DMS114 treated with DMSO at 0.1 percent for 48 hours (cell line): ENCODE results near the gene CALN1.
"Not testable (repeated sequence)": the region's sequence is repeated elsewhere in the genome, so short reads cannot be mapped to it uniquely, and the experiment has no call there.

Experiments
- DNase-seq: peaks from one replicate; lab custom pipeline; 2025; ENCODE audit not compliant: unreplicated experiment; lab: John Stamatoyannopoulos, UW

CALN1 gene

DNA sequence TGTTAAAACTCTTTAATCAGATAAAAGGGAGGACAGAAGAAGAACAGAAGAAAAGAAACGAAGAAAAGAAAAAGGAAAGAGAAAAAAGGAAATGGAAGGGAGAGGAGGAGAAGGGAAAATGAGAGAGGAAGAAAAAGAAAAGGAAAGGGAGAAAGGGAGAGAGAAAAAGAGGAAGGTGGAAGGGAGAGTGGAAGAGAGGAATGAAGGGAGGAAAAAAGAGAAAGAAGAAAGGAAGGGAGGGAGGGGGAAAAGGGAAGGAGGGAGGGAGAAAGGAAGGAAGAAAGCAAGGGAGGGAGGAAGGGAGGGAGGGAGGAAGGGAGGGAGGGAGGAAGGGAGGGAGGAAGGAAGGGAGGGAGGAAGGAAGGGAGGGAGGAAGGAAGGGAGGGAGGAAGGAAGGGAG, 305.7 kb downstream of the CALN1 start:
- no peak for DNase-seq

GRCh38 chr7:72101444-72101843, 310.7 kb downstream of the CALN1 start:
- DNase-seq, result no peak

DNA sequence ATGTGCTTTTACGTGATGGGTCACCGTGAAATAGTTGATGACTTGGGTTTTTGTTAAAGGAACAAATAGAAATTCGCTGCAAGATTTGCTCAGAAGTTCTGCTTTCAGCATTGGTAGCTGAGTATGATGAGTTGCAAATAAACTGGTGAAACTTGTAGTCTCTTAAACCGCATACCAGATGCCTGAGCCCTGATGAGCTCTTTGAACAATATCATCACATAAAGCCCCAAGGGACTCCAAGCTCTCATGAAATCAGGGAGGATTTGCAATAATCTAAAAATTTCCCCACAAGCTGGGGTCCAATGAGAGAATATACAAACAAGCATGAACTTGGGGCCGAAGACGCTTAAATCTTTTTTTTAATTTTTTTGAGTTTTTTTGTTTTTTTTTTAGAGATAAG, 312.4 kb downstream of the CALN1 start:
- no peak for DNase-seq

DNA sequence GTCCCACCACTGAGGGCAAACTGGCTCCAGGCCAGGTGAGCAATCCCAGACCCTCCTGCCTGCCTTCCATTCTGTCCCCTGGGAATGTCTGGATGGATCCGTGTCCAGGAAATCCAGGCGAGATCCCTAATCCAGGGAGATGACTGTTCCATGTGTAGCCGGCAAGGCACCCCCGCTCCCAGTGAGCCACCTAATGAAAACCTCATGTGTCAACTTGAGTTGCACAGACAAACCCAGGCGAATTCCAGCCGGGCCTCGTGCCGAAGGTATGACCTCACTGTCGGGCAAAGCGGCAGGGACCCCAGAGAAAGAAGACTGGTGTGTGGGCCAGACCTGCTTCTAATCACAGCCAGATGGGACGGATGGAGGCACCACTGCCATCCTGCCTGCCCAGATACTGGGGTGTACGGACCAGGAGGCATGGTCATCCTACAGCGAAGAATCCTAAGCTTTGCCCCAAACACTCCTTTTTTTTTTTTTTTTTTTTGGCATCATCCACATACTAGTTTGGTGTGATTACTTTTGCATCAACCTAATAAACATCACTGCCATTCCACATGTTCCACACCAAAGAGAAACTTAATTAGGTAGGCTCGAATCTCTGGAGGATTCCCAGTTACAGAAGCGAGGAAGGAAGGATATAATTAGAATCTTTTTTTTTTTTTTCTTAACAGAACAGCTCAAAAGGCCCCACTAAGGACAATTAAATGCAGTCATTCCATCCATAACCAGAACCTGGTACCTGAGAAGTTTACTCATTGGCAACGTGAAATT, 313.1 kb downstream of the CALN1 start:
- DNase-seq, result no peak

DNA sequence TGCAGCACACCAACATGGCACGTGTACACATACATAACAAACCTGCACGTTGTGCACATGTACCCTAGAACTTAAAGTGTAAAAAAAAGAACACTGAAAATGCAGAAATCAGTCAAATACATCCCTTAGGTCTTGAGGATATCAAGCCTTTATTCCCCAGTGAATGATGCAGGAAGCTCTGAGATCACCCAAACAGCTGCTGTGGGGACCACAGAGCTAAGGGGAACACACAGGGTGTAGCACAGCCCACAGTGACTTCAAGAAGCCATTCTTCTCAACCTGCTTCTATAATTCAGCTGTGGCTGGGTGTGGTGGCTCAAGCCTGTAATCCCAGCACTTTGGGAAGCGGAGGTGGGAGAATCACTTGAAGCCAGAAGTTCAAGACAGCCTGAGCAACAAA, 314.9 kb downstream of the CALN1 start:
- no peak for DNase-seq

- no peak for DNase-seq
Measured at GRCh38 chr7:72092769-72093168, 319.4 kb downstream of the CALN1 start.

DNA sequence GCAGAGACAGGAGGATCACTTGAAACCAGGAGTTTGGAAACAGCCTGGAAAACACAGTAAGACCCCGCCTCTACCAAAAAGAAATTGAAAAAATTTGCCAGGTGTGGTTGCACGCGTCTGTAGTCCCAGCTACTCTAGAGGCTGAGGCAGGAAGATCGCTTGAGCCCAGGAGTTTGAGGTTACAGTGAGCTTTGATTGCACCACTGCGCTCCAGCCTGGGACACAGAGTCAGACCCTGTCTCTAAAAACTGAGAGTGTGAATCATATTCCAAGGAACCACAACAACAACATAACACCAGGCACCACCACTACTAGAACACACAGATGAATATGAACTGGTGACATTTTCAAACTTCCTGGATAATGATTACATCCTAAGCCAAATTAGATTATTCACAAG, 324.2 kb downstream of the CALN1 start:
- no peak for DNase-seq

- DNase-seq, result no peak
Measured at GRCh38 chr7:72080865-72081510, 331.1 kb downstream of the CALN1 start.

DNA sequence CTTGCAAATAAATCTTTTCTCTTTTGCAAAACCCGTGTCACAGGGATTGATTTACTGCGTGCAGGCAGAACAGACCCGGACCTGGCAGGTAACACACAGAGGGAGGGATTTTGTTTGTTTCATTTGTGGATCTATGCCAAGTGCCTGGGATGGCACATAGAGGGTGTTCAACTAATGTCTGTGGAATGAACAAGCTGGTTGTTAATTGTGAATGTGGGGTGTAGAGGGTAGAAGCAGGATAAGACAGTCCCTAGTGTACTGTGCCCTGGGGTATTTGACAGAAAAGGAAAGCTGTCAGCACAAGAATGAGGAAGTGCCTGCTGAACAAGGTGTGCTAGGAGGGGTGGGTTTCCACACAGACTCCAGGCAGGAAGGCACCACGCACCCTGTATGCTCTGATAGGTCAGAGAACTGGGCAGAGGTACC, 331.8 kb downstream of the CALN1 start:
- no peak for DNase-seq

GRCh38 chr7:72078856-72079255, 333.3 kb downstream of the CALN1 start:
- DNase-seq, result no peak

GRCh38 chr7:72078301-72078700, 333.8 kb downstream of the CALN1 start:
- DNase-seq, result no peak

- no peak for DNase-seq
Measured at GRCh38 chr7:72077786-72078185, 334.4 kb downstream of the CALN1 start.

GRCh38 chr7:72072901-72073300, 339.2 kb downstream of the CALN1 start:
- DNase-seq, result no peak

DNA sequence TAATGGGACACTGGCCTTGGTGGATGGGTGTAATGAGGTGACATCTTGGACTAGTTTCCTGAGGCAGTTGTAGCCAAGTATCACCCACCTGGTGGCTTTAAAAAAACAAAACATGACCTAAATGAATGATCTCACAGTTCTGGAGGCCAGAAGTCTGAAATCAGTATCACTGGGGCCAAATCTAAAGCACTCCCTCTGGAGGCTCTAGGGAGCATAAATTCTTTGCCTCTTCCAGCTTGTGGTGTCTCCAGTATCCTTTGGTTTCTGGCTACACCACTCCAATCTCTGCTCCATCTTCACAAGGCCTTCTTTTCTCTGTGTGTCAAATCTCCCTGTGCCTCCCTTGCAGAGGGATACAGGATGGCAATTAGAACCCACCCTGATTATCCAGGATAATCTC, 342.9 kb downstream of the CALN1 start:
- DNase-seq, result no peak

DNA sequence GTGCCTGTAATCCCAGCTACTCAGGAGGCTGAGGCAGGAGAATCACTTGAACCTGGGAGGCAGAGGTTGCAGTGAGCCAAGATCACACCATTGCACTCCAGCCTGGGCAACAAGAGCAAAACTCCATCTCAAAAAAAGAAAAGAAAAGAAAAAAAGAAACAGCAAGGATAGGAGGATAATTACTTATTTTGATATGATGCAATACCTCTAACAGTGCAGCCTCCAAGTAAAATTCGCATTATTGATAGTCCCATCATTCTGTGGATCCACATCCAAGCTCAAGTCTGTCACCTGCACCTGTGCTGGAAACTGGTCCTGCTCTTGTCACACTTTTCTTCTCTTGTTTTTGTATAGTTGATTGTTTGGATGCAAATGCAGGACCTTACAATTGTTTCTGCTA, 346.4 kb downstream of the CALN1 start:
- not testable (repeated sequence) for DNase-seq

- DNase-seq, result no peak
Measured at GRCh38 chr7:72064916-72065315, 347.2 kb downstream of the CALN1 start.

DNA sequence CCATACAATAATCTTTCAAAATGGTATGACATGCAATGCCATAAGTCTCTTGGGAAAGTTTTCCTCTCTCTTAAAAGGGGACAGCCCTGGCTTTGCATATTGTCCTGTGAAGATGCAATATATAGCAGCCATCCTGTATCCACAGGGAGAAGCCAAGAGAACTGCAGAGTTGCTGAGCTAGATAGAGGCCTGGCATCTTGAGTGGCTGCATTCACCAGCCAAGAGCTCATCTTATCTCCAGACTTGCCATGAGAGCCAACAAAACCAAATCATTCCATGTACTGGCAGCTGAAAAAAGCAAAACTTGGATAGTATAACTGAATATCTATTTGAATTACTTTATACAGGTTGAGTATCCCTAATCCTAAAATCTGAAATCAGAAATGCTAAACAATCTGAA, 348.8 kb downstream of the CALN1 start:
- no peak for DNase-seq

- no peak for DNase-seq
Measured at GRCh38 chr7:72062666-72063065, 349.5 kb downstream of the CALN1 start.

DNA sequence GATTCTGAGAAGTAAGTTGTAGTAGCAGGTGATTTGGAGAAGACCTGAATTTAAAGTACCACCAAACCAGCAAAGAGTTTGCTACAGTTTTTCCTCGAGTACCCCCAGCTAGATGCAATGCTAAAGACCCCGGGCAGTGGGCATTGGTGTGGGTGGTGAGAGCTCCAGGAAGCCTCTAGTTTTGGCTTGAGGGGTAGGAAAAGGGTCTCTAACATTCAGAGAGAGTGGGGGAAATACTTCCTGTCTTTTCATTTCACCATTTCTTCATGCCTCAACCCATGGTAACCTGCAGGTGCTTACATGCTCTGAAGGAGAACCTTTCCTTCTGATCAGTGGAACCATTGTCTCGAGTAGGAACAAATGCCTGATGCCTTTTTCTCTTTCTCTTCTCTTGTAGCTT, 352.2 kb downstream of the CALN1 start:
- no peak for DNase-seq

DNA sequence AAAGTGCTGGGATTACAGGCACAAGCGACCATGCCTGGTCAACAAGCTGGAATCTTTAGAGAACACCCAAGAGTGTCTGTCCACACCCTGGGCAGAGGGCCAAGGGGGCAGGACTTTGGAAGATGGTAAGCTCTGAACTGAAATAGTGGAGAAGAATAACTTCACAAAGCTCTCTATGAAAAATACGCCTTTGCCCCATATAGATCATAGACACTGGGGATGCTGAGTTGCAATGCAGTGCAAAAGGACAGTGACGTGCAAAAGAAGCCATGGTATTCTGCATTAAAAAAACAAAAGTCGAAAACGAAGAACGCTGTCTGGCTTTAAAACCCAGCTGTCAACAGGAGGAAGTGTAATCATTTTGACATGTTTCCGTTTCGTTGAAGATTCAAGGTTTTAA, 353.6 kb downstream of the CALN1 start:
- DNase-seq, result no peak

- DNase-seq, result no peak
Measured at GRCh38 chr7:72057796-72058195, 354.3 kb downstream of the CALN1 start.

GRCh38 chr7:72057231-72057630, 354.9 kb downstream of the CALN1 start:
- DNase-seq, result no peak

DNA sequence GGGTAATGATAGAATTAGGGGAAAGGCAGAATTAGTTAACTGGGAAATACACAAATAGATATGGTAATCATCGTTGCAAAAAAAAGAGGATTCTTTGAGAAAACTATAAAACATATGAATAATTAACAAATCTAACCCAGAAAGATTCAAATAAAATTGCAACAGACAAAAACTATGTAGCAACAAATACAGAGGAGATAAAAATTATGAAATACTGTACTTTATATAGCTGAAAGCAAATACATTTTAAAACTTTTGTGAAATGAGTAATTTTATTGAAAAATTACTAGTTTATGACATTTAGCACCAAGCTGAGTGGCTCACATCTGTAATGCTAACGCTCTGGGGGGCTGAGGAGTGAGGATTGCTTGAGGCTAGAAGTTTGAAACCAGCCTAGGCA, 356.7 kb downstream of the CALN1 start:
- DNase-seq, result no peak
